GM23338 (cell line): Measurements from ENCODE around the gene TMPRSS9. TPM values are rescaled to one million over a fixed set of nuclear protein-coding genes. Genes with fewer than 3 reads are reported as not detected.

Experiments
- ATAC-seq: fragments of 200-7000 bp; cut with Tn5 transposase; 3 replicates; pipeline ENCODE4 v1.9.1; 2020
- DNase-seq: peaks from one replicate; pipeline ENCODE4 v3.0.0-alpha.2; 2015; ENCODE audit warnings: low spot score
- H2AFZ ChIP-seq: fragments of 200-600 bp; sonication (generic); 2 replicates; pipeline ENCODE4 v1.8.0; 2016; ENCODE audit warnings: antibody characterized with exemption, mild to moderate bottlenecking, moderate library complexity
- H3F3A ChIP-seq: fragments of 200-600 bp; sonication (generic); replicated peaks from 2 replicates; pipeline ENCODE4 v1.8.0; 2017; ENCODE audit warnings: antibody characterized with exemption, mixed run types, low read depth
- H3K27ac ChIP-seq: fragments of 200-600 bp; sonication (generic); 2 replicates; pipeline ENCODE4 v1.6.1; 2016; ENCODE audit warnings: low read depth
- H3K27me3 ChIP-seq: fragments of 200-600 bp; sonication (generic); 2 replicates; pipeline ENCODE4 v1.8.0; 2016; ENCODE audit warnings: mild to moderate bottlenecking, mixed run types, moderate library complexity; ENCODE audit not compliant: insufficient read depth
- H3K36me3 ChIP-seq: fragments of 200-600 bp; sonication (generic); 2 replicates; pipeline ENCODE4 v1.8.0; 2016; ENCODE audit warnings: mild to moderate bottlenecking; ENCODE audit not compliant: insufficient read depth
- H3K4me1 ChIP-seq: fragments of 200-600 bp; sonication (generic); 2 replicates; pipeline ENCODE4 v1.8.0; 2016; ENCODE audit warnings: mild to moderate bottlenecking, moderate library complexity; ENCODE audit not compliant: insufficient read depth
- H3K4me2 ChIP-seq: fragments of 200-600 bp; sonication (generic); 2 replicates; pipeline ENCODE4 v1.7.1; 2017; ENCODE audit warnings: mixed run types
- H3K4me3 ChIP-seq: fragments of 200-600 bp; sonication (generic); 2 replicates; pipeline ENCODE4 v1.6.1; 2016; ENCODE audit warnings: mixed run types
- H3K79me2 ChIP-seq: fragments of 200-600 bp; sonication (generic); replicated peaks from 2 replicates; pipeline ENCODE4 v1.8.0; 2017; ENCODE audit warnings: mild to moderate bottlenecking; ENCODE audit not compliant: insufficient read depth
- H3K9me2 ChIP-seq: fragments of 200-600 bp; sonication (generic); 2 replicates; pipeline ENCODE4 v1.8.0; 2017; ENCODE audit not compliant: insufficient read depth
- H4K20me1 ChIP-seq: fragments of 200-600 bp; sonication (generic); replicated peaks from 2 replicates; pipeline ENCODE4 v1.8.0; 2017; ENCODE audit warnings: mild to moderate bottlenecking; ENCODE audit not compliant: insufficient read depth
- H3K27ac Mint-ChIP-seq: 2 replicates; pipeline ENCODE4 v1.8.0; 2020; ENCODE audit warnings: inconsistent platforms, mild to moderate bottlenecking, moderate library complexity, mixed read lengths
- H3K27me3 Mint-ChIP-seq: 3 replicates; pipeline ENCODE4 v1.8.0; 2022; ENCODE audit warnings: low read depth, mild to moderate bottlenecking, moderate library complexity, mixed read lengths, inconsistent platforms; ENCODE audit not compliant: insufficient read depth, poor library complexity
- H3K36me3 Mint-ChIP-seq: 3 replicates; pipeline ENCODE4 v1.8.0; 2021; ENCODE audit warnings: low read depth, mild to moderate bottlenecking, inconsistent platforms, moderate library complexity, mixed read lengths
- H3K4me1 Mint-ChIP-seq: 3 replicates; pipeline ENCODE4 v1.8.0; 2020; ENCODE audit warnings: mild to moderate bottlenecking, inconsistent platforms, mixed read lengths
- H3K4me3 Mint-ChIP-seq: 3 replicates; pipeline ENCODE4 v1.8.0; 2021; ENCODE audit warnings: moderate library complexity, mild to moderate bottlenecking, inconsistent platforms, mixed read lengths
- H3K9me3 Mint-ChIP-seq: 3 replicates; pipeline ENCODE4 v1.8.0; 2020; ENCODE audit warnings: moderate library complexity, mild to moderate bottlenecking, inconsistent platforms, mixed read lengths
- CREB1 ChIP-seq: fragments of 250-450 bp; sonication (Bioruptor Pico); IDR thresholded peaks from 2 replicates; pipeline ENCODE4 v1.5.0; 2020; ENCODE audit warnings: low read depth, mild to moderate bottlenecking, moderate library complexity
- ETS1 ChIP-seq: IDR thresholded peaks from 2 replicates; pipeline ENCODE4 v1.6.1; 2016; ENCODE audit warnings: antibody characterized with exemption
- EZH2 ChIP-seq: fragments of 200-600 bp; sonication (generic); IDR thresholded peaks from one replicate; pipeline ENCODE4 v1.8.0; 2017; ENCODE audit warnings: antibody characterized with exemption, mild to moderate bottlenecking, low read depth; ENCODE audit not compliant: unreplicated experiment
- EZH2phosphoT487 ChIP-seq: fragments of 200-600 bp; sonication (generic); IDR thresholded peaks from one replicate; pipeline ENCODE4 v1.8.1; 2018; ENCODE audit warnings: antibody characterized with exemption; ENCODE audit not compliant: unreplicated experiment
- JUNB ChIP-seq: IDR thresholded peaks from one replicate; pipeline ENCODE4 v1.6.1; 2016; ENCODE audit warnings: antibody characterized with exemption; ENCODE audit not compliant: unreplicated experiment
- NANOG ChIP-seq: IDR thresholded peaks from 2 replicates; pipeline ENCODE4 v1.6.1; 2016; ENCODE audit warnings: antibody characterized with exemption, borderline replicate concordance
- POLR2AphosphoS5 ChIP-seq: IDR thresholded peaks from 2 replicates; pipeline ENCODE4 v1.6.1; 2016; ENCODE audit warnings: antibody characterized with exemption, low read depth
- REST ChIP-seq: IDR thresholded peaks from one replicate; pipeline ENCODE4 v1.6.1; 2018; ENCODE audit warnings: antibody characterized with exemption; ENCODE audit not compliant: unreplicated experiment
- STAT1 ChIP-seq: IDR thresholded peaks from one replicate; pipeline ENCODE4 v1.6.1; 2016; ENCODE audit warnings: antibody characterized with exemption; ENCODE audit not compliant: unreplicated experiment
- polyA plus RNA-seq: library from polyadenylated mRNA; unstranded; fragments of >200 nt; fragmentation: Nextera tagmentation; extraction: Ambion mirVana; gene quantifications from 2 replicates; pipeline ENCODE4 v1.2.1, GENCODE V29; 2016
- total RNA-seq: library from RNA; depleted of rRNA; stranded (reverse); fragments of >200 nt; shearing (Covaris generic); gene quantifications from 2 replicates; pipeline ENCODE4 v1.2.3, GENCODE V29; 2014
- TF ChIP-seq, protein P1 (sequence below): fragments of 250-450 bp; sonication (Bioruptor Pico); IDR thresholded peaks from 2 replicates; pipeline ENCODE4 v1.5.0; 2020; ENCODE audit warnings: mild to moderate bottlenecking, moderate library complexity

The TMPRSS9 gene
- total and polyA plus RNA-seq, 2 experiments from 2014 or later = 0.05 to 0.28 TPM

DNA sequence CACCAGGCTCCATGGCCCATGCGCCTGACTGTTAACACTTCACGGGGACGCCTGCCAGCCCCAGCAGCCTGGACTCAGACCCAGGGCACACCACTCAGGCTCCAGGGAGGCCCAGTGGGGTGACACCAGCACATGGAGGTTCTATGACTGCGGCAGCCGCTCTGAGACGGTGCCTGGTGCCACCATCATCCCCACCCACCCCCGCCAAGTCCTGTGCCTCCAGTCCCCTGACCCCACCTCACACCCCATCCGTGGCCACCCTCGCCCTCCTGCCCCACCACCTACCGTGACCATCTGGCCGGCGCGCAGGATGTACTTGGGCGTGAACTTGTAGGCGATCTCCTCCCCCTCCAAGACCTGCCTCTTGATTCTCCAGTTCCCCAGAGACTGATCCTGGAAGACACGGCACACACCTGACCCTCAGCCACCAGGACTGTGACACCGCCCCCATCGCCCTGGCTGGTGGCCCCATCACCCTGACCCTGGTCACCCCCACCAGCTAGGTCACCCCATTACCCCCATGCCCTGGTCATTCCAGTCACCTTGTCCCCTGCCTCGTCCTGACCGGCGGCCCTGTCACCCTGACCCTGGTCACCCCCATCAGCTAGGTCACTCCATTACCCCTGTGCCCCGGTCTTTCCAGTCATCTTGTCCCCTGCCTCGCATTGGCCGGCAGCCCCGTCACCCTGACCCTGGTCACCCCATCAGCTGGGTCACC lies 72.2 kb downstream of the TMPRSS9 start:
- peaks cover 47% of the 10 kb centered on the region for H3K36me3 Mint-ChIP-seq
- H4K20me1 ChIP-seq = no peaks in the 10 kb centered on the region; the same call in 1 of the 2 replicates
- H3K9me2 ChIP-seq = no peaks in the 10 kb centered on the region
- no peak for ATAC-seq
- no peak overlapping the region for H3K4me3 Mint-ChIP-seq
- peaks cover 21% of the 10 kb centered on the region for H3K4me1 Mint-ChIP-seq
- H3K4me2 ChIP-seq = no peak overlapping the region
- H3K27ac ChIP-seq = no peak overlapping the region
- peaks cover 4% of the 10 kb centered on the region; the same call in 1 of the 2 replicates for H3K36me3 ChIP-seq
- peaks cover 5% of the 10 kb centered on the region for H3K4me1 ChIP-seq
- no peak overlapping the region for H3K4me3 ChIP-seq
- DNase-seq = no peak
- no peak overlapping the region for H3K27ac Mint-ChIP-seq
- peaks cover 19% of the 10 kb centered on the region for H3K27me3 Mint-ChIP-seq
- H3K79me2 ChIP-seq = no peaks in the 10 kb centered on the region; the same call in 1 of the 2 replicates
- no peak overlapping the region for H2AFZ ChIP-seq
- H3F3A ChIP-seq = peaks cover 24% of the 10 kb centered on the region
- H3K9me3 Mint-ChIP-seq = peaks cover 5% of the 10 kb centered on the region
- no peaks in the 10 kb centered on the region for H3K27me3 ChIP-seq
- TF ChIP-seq STAT1 (no peak), CREB1 (CRISPR knock-in tag) (no peak)

GRCh38 chr19:2433854-2434253 lies 73.8 kb downstream of the TMPRSS9 start:
- Mint-ChIP-seq H3K4me3 (no peak overlapping the region), H3K9me3 (no peaks in the 10 kb centered on the region; the same call in 2 of the 3 replicates), H3K36me3 (peaks cover 52% of the 10 kb centered on the region), H3K27ac (no peak overlapping the region), H3K4me1 (peaks cover 10% of the 10 kb centered on the region), H3K27me3 (peaks cover 10% of the 10 kb centered on the region)
- H3K27ac ChIP-seq = no peak overlapping the region
- H2AFZ ChIP-seq = no peak overlapping the region
- H3K9me2 ChIP-seq = no peaks in the 10 kb centered on the region
- H3K4me1 ChIP-seq = peaks cover under 1% of the 10 kb centered on the region; the same call in 1 of the 2 replicates
- no peak overlapping the region for H3K4me2 ChIP-seq
- no peak for DNase-seq
- H3F3A ChIP-seq = peaks cover 15% of the 10 kb centered on the region; the same call in 1 of the 2 replicates
- no peak overlapping the region for H3K4me3 ChIP-seq
- no peaks in the 10 kb centered on the region; the same call in 1 of the 2 replicates for H4K20me1 ChIP-seq
- no peaks in the 10 kb centered on the region for H3K27me3 ChIP-seq
- no peaks in the 10 kb centered on the region; the same call in 1 of the 2 replicates for H3K79me2 ChIP-seq
- peaks cover 9% of the 10 kb centered on the region for H3K36me3 ChIP-seq
- ATAC-seq = no peak
- TF ChIP-seq JUNB = no peak
- TF ChIP-seq NANOG = no peak
- no peak for TF ChIP-seq CREB1 (CRISPR knock-in tag)
- no peak for TF ChIP-seq EZH2
- no peak for TF ChIP-seq STAT1
- TF ChIP-seq POLR2AphosphoS5 = no peak
- no peak for TF ChIP-seq ETS1
- TF ChIP-seq EZH2phosphoT487 = no peak
- TF ChIP-seq, protein P1, sequence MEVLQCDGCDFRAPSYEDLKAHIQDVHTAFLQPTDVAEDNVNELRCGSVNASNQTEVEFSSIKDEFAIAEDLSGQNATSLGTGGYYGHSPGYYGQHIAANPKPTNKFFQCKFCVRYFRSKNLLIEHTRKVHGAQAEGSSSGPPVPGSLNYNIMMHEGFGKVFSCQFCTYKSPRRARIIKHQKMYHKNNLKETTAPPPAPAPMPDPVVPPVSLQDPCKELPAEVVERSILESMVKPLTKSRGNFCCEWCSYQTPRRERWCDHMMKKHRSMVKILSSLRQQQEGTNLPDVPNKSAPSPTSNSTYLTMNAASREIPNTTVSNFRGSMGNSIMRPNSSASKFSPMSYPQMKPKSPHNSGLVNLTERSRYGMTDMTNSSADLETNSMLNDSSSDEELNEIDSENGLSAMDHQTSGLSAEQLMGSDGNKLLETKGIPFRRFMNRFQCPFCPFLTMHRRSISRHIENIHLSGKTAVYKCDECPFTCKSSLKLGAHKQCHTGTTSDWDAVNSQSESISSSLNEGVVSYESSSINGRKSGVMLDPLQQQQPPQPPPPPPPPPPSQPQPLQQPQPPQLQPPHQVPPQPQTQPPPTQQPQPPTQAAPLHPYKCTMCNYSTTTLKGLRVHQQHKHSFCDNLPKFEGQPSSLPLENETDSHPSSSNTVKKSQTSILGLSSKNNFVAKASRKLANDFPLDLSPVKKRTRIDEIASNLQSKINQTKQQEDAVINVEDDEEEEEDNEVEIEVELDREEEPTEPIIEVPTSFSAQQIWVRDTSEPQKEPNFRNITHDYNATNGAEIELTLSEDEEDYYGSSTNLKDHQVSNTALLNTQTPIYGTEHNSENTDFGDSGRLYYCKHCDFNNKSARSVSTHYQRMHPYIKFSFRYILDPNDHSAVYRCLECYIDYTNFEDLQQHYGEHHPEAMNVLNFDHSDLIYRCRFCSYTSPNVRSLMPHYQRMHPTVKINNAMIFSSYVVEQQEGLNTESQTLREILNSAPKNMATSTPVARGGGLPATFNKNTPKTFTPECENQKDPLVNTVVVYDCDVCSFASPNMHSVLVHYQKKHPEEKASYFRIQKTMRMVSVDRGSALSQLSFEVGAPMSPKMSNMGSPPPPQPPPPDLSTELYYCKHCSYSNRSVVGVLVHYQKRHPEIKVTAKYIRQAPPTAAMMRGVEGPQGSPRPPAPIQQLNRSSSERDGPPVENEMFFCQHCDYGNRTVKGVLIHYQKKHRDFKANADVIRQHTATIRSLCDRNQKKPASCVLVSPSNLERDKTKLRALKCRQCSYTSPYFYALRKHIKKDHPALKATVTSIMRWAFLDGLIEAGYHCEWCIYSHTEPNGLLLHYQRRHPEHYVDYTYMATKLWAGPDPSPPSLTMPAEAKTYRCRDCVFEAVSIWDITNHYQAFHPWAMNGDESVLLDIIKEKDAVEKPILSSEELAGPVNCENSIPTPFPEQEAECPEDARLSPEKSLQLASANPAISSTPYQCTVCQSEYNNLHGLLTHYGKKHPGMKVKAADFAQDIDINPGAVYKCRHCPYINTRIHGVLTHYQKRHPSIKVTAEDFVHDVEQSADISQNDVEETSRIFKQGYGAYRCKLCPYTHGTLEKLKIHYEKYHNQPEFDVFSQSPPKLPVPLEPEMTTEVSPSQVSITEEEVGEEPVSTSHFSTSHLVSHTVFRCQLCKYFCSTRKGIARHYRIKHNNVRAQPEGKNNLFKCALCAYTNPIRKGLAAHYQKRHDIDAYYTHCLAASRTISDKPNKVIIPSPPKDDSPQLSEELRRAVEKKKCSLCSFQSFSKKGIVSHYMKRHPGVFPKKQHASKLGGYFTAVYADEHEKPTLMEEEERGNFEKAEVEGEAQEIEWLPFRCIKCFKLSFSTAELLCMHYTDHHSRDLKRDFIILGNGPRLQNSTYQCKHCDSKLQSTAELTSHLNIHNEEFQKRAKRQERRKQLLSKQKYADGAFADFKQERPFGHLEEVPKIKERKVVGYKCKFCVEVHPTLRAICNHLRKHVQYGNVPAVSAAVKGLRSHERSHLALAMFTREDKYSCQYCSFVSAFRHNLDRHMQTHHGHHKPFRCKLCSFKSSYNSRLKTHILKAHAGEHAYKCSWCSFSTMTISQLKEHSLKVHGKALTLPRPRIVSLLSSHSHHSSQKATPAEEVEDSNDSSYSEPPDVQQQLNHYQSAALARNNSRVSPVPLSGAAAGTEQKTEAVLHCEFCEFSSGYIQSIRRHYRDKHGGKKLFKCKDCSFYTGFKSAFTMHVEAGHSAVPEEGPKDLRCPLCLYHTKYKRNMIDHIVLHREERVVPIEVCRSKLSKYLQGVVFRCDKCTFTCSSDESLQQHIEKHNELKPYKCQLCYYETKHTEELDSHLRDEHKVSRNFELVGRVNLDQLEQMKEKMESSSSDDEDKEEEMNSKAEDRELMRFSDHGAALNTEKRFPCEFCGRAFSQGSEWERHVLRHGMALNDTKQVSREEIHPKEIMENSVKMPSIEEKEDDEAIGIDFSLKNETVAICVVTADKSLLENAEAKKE = no peak
- TF ChIP-seq REST = no peak
